OCI-LY7 (cell line): ENCODE data around the gene USP48. TPM values are rescaled to one million over a fixed set of nuclear protein-coding genes. Genes with fewer than 3 reads are reported as not detected.

Source experiments
- BruUV-seq: library from RNA; stranded (reverse); fragments of 400-500 nt; replicated peaks from 2 replicates; lab custom pipeline; 2021; lab: Mats Ljungman, UMichigan
- CTCF ChIA-PET: fragments of 300-600 bp; sonication (Branson Sonifier 250); formaldehyde crosslinking; loops from one replicate; lab custom pipeline; 2022; ENCODE audit warnings: antibody characterized with exemption; ENCODE audit not compliant: unreplicated experiment; lab: Charles Lee
- POLR2A ChIA-PET: fragments of 300-600 bp; sonication (Branson Sonifier 250); formaldehyde crosslinking; loops from one replicate; lab custom pipeline; 2022; ENCODE audit warnings: antibody characterized with exemption; lab: Charles Lee
- DNase-seq: peaks from one replicate; pipeline ENCODE4 v3.0.0-alpha.2; 2015; ENCODE audit warnings: low spot score
- H2AFZ ChIP-seq: fragments of 200-600 bp; sonication (generic), shearing (Covaris generic); 2 replicates; pipeline ENCODE4 v1.6.1; 2014; ENCODE audit warnings: mild to moderate bottlenecking, antibody characterized with exemption, low read length, moderate library complexity
- H3K27ac ChIP-seq: fragments of 200-600 bp; sonication (generic); 2 replicates; pipeline ENCODE4 v1.5.1; 2014; ENCODE audit warnings: mixed run types, low read depth, mild to moderate bottlenecking, moderate library complexity, low read length, inconsistent platforms; ENCODE audit not compliant: poor library complexity, severe bottlenecking
- H3K36me3 ChIP-seq: fragments of 200-600 bp; sonication (generic); 2 replicates; pipeline ENCODE4 v1.6.1; 2014; ENCODE audit warnings: mild to moderate bottlenecking, antibody characterized with exemption, low read length, moderate library complexity, mixed read lengths; ENCODE audit not compliant: insufficient read depth
- H3K4me1 ChIP-seq: fragments of 200-600 bp; sonication (generic); 2 replicates; pipeline ENCODE4 v1.5.1; 2014; ENCODE audit warnings: mild to moderate bottlenecking, low read length; ENCODE audit not compliant: insufficient read depth, poor library complexity, severe bottlenecking
- H3K4me2 ChIP-seq: fragments of 200-600 bp; sonication (generic); 2 replicates; pipeline ENCODE4 v1.6.1; 2014; ENCODE audit warnings: mild to moderate bottlenecking, low read length
- H3K4me3 ChIP-seq: fragments of 200-600 bp; sonication (generic); 2 replicates; pipeline ENCODE4 v1.5.1; 2014; ENCODE audit warnings: mild to moderate bottlenecking, low read depth, low read length; ENCODE audit not compliant: poor library complexity, severe bottlenecking
- H3K79me2 ChIP-seq: fragments of 200-600 bp; sonication (generic); 2 replicates; pipeline ENCODE4 v1.6.1; 2016; ENCODE audit warnings: low read depth, mild to moderate bottlenecking, low read length, moderate library complexity, mixed read lengths; ENCODE audit not compliant: insufficient read depth
- H3K9me2 ChIP-seq: fragments of 200-600 bp; sonication (generic); 2 replicates; pipeline ENCODE4 v1.6.1; 2016; ENCODE audit warnings: mild to moderate bottlenecking, low read length, mixed read lengths; ENCODE audit not compliant: insufficient read depth
- H3K9me3 ChIP-seq: fragments of 200-600 bp; sonication (generic); 2 replicates; pipeline ENCODE4 v1.6.1; 2014; ENCODE audit warnings: mild to moderate bottlenecking, mixed run types, low read length, mixed read lengths
- H4K20me1 ChIP-seq: fragments of 200-600 bp; sonication (generic); 2 replicates; pipeline ENCODE4 v1.6.1; 2014; ENCODE audit warnings: mild to moderate bottlenecking, antibody characterized with exemption, low read length, moderate library complexity, mixed read lengths; ENCODE audit not compliant: insufficient read depth
- CTCF ChIP-seq: fragments of 200-600 bp; sonication (generic); conservative IDR thresholded peaks from 2 replicates; pipeline ENCODE4 v1.5.1; 2014; ENCODE audit warnings: mild to moderate bottlenecking, antibody characterized with exemption, low read length, moderate library complexity, mixed read lengths
- EZH2phosphoT487 ChIP-seq: fragments of 200-600 bp; sonication (generic); IDR thresholded peaks from 2 replicates; pipeline ENCODE4 v1.6.1; 2018; ENCODE audit warnings: low read depth, borderline replicate concordance, mild to moderate bottlenecking, mixed run types, antibody characterized with exemption, low read length, moderate library complexity, mixed read lengths
- intact Hi-C: fragments of 100-400 bp; cut with micrococcal nuclease; formaldehyde crosslinking; loops from one replicate; pipeline ENCODE4 v1.10.0; 2022; ENCODE audit not compliant: unreplicated experiment
- total RNA-seq, 2 experiments: library from RNA; depleted of rRNA in 1 of 2; stranded (reverse); fragments of >200 nt in 1 of 2; shearing (Covaris generic) in 1 of 2; gene quantifications; 2 replicates each; pipeline ENCODE4 v1.2.3, GENCODE V29; 2014 to 2022

USP48 gene
- total RNA-seq, 2 experiments from 2014 or later, result 45.0 to 98.3 TPM

GRCh38 chr1:21763236-21763635, 19.7 kb downstream of the USP48 start:
- Histone ChIP-seq H4K20me1 (peaks cover 23% of the 10 kb centered on the region; the same call in 1 of the 2 replicates), H3K4me3 (peak overlapping the region; percentile 28), H3K9me2 (no peaks in the 10 kb centered on the region), H3K27ac (peak overlapping the region; percentile 74), H3K79me2 (peaks cover 100% of the 10 kb centered on the region), H3K4me1 (peaks cover 64% of the 10 kb centered on the region), H3K4me2 (peak overlapping the region; percentile 77), H3K9me3 (no peaks in the 10 kb centered on the region), H2AFZ (no peak overlapping the region), H3K36me3 (peaks cover 3% of the 10 kb centered on the region; the same call in 1 of the 2 replicates)
- intact Hi-C loops, result loop anchor here (2.0 kb wide), 1 partner anchor 20 kb away; the partner anchor contains the start of gene USP48
- TF ChIP-seq CTCF (no peak), EZH2phosphoT487 (no peak)
- ChIA-PET POLR2A (interaction anchor here (0.7 to 2.1 kb wide), 2 partner anchors 19 to 977 kb away, joined by 3 to 6 read pairs; no protein-coding TSS in a partner anchor), CTCF (no interaction called here)
- DNase-seq, result peak; percentile 14
- no TSS peak for BruUV-seq

- ChIA-PET POLR2A (interaction anchor here (0.6 to 1.2 kb wide), 4 partner anchors 10 to 106 kb away, joined by 3 to 5 read pairs (median 4); no protein-coding TSS in a partner anchor), CTCF (no interaction called here)
- Histone ChIP-seq H3K27ac (peak overlapping the region; percentile 74), H3K79me2 (peaks cover 100% of the 10 kb centered on the region), H2AFZ (no peak overlapping the region), H4K20me1 (peaks cover 26% of the 10 kb centered on the region; the same call in 1 of the 2 replicates), H3K36me3 (peaks cover 7% of the 10 kb centered on the region), H3K9me3 (no peaks in the 10 kb centered on the region), H3K4me1 (peaks cover 64% of the 10 kb centered on the region), H3K4me3 (peak overlapping the region; percentile 25), H3K9me2 (no peaks in the 10 kb centered on the region), H3K4me2 (peak overlapping the region; percentile 77)
- no TSS peak for BruUV-seq
- intact Hi-C loops, result loop anchor here (2.0 kb wide), 1 partner anchor 21 kb away; the partner anchor contains the start of gene USP48
- DNase-seq, result peak; percentile 64
- no peak for TF ChIP-seq EZH2phosphoT487
- TF ChIP-seq CTCF, result no peak
Measured at GRCh38 chr1:21762022-21762404, 20.9 kb downstream of the USP48 start.

- Histone ChIP-seq H3K4me3 (no peak overlapping the region), H2AFZ (no peak overlapping the region), H4K20me1 (peaks cover 26% of the 10 kb centered on the region; the same call in 1 of the 2 replicates), H3K4me1 (peaks cover 59% of the 10 kb centered on the region), H3K36me3 (peaks cover 16% of the 10 kb centered on the region), H3K27ac (peak overlapping the region; percentile 74), H3K9me3 (no peaks in the 10 kb centered on the region), H3K79me2 (peaks cover 98% of the 10 kb centered on the region), H3K9me2 (no peaks in the 10 kb centered on the region), H3K4me2 (0 out of 2 replicates have a peak overlapping the region, but pooled peaks have one; percentile 77)
- POLR2A ChIA-PET, result interaction anchor here (0.6 to 1.2 kb wide), 7 partner anchors 9 to 292 kb away, joined by 3 to 6 read pairs (median 4); no protein-coding TSS in a partner anchor
- no TSS peak for BruUV-seq
- DNase-seq, result peak; percentile 29
- CTCF ChIA-PET, result no interaction called here
- no peak for TF ChIP-seq EZH2phosphoT487
- no peak for TF ChIP-seq CTCF
- intact Hi-C loops, result no loop called here
Measured at GRCh38 chr1:21761052-21761451, 21.9 kb downstream of the USP48 start.
